EL (cell line): Measurements from ENCODE around the gene TMEM255A.
A peak's percentile ranks its signal among the peaks of the same experiment; 100 is the strongest.
"Not testable (repeated sequence)": the region's sequence is repeated elsewhere in the genome, so short reads cannot be mapped to it uniquely, and the experiment has no call there.

Source experiments
- DNase-seq: peaks from one replicate; pipeline ENCODE4 v3.0.0-alpha.2; 2016

The TMEM255A gene

GRCh38 chrX:120310861-120311726 lies at the start of gene TMEM255A:
TSS of gene TMEM255A (minus strand) at chrX:120311461. CDS start at chrX:120311309, 152 bp downstream.
- DNase-seq, result peak; percentile 30

- peak; percentile 52 for DNase-seq
These were observed 47.6 kb upstream of the TMEM255A start for GRCh38 chrX:120358737-120359456.

DNA sequence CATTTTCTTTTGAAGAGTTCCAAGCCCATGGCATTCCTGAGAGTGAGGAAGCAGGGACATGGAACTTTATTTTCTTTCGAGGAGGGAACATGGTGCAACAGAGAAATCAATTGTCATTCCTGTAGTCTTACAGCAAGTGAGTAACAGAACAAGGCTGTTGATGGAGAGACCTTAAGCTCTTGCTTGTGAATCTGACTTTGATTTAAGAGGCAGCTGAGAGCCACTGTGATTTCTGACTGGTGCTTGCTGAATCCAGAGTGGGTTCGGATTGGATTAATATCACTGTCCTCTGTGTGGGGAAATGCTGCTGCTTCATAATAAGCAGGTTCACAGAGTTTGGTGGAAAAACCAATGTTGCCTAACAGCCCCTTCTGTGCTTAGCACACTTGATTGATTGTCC lies 45.9 kb upstream of the TMEM255A start:
- DNase-seq, result no peak

- no peak for DNase-seq
These were observed 44.8 kb upstream of the TMEM255A start for GRCh38 chrX:120356084-120356483.

DNA sequence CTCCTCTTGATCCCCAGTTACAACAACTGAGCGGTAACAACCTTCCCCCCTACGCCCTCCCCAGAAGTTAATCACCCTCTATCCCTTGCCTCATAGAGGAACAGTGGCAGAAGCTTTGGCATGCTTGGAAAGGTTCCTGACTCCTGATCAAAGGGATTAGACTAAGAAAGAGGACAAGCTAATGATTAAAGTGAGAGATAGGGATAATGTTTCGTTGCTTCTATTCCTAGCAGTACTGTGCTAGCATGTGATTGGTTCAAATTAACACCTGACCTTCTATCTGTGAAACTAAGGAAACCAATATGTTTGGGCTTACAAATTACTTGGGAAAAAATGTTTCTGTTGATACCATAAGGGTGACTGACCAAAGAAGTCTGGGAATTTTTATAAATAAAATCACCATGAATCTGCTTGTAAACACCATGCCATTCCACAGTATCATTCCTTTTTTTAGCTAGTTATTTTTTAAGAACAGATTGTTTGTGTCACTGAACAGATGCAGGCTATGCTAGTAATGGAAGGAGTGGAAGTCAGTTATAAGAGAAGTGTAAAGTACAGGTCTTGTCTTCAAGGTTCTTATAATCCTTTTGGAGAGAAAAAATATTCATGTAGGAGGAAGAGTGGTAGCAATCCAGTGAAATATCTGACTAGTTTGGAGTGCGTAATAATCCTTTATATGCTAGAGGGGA lies 39.3 kb upstream of the TMEM255A start:
- DNase-seq, result no peak

DNA sequence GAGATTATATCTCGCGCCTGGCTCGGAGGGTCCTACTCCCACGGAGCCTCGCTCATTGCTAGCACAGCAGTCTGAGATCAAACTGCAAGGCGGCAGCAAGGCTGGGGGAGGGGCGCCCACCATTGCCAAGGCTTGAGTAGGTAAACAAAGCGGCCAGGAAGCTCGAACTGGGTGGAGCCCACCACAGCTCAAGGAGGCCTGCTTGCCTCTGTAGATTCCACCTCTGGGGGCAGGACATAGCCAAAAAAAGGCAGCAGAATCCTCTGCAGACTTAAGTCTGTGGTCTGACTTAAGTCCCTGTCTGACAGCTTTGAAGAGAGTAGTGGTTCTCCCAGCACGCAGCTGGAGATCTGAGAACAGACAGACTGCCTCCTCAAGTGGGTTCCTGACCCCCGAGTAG lies 33.3 kb upstream of the TMEM255A start:
- DNase-seq, result not testable (repeated sequence)

- DNase-seq, result no peak
These were observed 25.6 kb upstream of the TMEM255A start for GRCh38 chrX:120336899-120337298.

DNA sequence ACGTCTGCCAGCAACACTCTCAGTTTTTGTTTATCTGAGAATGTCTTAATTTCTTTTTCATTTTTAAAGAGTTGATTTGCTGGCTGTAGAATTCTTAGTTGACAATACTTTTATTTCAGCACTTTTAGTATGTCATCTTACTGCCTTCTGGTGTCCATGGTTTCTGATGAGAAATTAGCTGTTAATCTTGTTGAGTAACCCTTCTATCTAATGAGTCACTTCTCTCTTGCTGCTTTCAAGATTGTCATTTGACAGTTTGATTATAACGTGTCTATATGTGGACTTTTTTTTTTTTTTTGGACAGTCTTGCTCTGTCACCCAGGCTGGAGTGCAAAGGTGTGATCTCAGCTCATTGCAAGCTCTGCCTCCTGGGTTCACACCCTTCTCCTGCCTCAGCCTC lies 24.0 kb upstream of the TMEM255A start:
- DNase-seq, result no peak

DNA sequence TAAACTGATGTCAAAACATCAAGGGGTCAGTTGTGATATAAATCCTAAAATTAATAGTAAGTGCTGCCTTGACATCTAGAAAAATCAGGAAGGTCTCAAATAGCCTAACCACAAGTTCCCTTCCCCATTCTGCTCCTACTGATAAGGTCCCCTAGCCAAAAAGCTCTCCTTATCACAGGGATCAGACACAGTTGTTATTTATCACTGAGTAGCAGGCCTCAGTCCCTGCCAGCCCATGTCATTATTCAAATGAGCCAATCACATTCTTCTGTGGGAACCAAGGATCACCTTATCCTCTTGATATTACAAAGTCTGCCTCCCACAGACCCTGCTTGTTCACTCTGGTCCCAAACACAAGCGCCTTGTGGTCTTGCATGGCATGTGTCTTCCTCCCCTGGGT lies 23.3 kb upstream of the TMEM255A start:
- no peak for DNase-seq

GRCh38 chrX:120334151-120334550 lies 22.9 kb upstream of the TMEM255A start:
- DNase-seq, result no peak

DNA sequence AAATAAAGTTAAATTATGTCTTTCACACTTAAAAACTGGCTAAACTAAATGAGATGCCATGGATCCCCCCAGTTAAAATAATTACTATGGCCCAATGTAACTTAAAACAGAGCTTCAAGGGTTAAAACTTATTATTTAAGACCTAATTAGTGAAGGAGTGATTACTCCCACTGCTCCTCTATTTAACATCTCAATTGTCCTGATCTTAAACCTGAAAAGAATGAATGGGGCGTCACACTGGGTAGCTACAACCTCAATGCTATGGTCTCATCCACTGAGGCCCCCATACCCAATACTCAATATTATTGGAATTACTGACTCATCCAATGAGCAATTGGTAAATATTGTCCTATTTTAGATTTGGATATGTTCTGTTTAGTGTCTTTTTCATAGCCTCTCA lies 21.1 kb upstream of the TMEM255A start:
- no peak for DNase-seq

- DNase-seq, result no peak
These were observed 19.9 kb upstream of the TMEM255A start for GRCh38 chrX:120331116-120331515.

DNA sequence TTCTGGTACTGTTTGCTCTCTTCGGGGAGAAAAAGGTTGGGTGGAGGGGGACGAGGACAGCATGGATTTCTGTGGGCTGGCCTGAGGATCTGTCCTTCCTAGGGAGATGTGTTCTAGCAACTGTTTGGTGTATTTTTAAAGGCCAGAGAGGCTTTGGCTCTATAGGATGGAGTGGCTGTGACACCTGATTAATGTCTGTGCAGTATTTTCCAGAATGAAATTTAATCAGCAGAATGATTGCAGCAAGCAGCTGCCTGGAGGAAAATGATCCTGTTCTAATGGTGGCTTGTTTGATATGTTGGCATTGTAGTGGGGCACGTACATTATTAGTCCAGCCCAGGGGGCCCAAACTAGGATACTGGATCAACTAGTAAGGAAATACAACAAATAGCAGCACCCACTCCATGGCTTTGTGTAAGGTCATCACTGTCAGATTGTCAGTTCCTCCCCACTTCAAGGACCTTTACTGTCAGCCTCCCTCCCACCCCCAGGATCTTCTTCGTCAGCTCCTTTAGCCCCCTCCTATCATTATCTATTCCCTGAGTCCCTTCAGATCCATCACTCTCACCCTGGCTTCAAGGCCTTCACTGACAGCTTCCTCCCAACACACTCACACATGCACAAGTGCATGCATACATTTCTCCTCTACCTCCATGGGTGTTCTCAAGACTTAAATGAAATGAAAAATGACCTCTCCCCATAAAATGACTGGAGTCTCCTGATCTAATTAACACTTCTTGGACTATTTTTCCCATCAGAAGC lies 10.4 kb upstream of the TMEM255A start:
- no peak for DNase-seq

GRCh38 chrX:120318411-120318810 lies 7.2 kb upstream of the TMEM255A start:
- no peak for DNase-seq

GRCh38 chrX:120316587-120317283 lies 5.5 kb upstream of the TMEM255A start:
- peak; percentile 39 for DNase-seq

DNA sequence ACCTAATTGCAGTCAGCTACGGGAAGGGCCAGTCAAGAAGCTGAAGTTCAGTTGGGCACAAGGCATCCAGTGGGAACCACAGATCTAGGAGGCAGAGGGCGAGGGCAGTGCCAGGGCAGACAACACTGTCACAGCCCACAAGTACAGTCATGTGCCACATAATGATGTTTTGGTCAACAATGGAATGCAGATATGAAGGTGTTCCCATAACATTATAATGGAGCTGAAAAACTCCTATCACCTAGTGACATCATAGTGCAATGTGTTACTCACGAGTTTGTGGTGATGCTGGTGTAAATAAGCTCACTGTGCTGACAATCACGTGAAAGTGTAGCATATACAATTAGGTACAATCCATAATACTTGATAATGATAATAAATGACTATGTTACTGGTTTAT lies 4.5 kb upstream of the TMEM255A start:
- no peak for DNase-seq

GRCh38 chrX:120311727-120312063 lies 434 bp upstream of the TMEM255A start:
- DNase-seq, result no peak

DNA sequence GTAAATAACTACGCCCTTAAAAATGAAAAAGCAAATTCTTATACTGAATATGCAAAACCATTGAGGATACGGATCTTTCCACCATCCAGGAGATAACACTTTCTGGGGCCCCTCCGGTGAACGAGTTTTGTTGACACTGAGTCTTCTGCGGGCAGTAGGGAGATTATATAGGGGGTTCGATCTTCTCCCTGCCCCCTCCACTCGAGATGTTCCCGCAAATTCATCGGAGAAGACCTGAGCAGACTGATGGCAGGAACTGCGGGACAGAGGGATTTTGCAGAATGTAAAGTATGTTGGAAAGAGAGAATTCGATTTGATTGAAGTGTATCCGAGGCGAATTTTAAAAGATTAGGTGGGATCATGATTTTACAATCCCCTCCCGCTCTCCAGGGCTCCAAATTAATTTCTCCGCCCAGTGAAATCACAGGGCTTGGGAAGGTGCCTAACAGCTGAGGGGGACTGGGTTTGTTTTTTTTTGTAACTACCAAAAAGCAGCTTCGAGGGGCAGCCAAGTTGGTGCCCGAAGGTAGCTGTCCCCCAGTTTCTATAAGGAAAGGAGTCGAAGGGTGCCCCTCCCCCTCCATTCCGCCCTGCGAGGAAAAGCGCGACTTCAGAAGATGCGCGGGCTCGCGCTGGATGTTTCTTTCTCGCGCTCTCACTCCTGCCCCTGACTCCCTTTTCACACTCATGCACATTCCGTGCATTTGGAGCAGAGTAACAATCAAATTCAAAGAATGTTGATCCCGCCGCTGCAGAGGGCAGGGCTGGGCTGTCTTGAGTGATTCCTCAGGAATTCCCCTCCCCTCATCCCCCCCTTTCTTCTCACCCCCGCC lies 1.2 kb downstream of the TMEM255A start:
- peak; percentile 57 for DNase-seq

- DNase-seq, result peak; percentile 36
These were observed 2.0 kb downstream of the TMEM255A start for GRCh38 chrX:120308959-120309872.

GRCh38 chrX:120308558-120308957 lies 2.7 kb downstream of the TMEM255A start:
- DNase-seq, result peak; percentile 10
